ENCODE measurements around the gene LRRC9.

- TF ChIP-seq CTCF (conservative IDR thresholded peaks at IDR 0.05; ENCODE audit: low read depth, low read length) = no peak
- TF ChIP-seq EZH2 (IDR thresholded peaks at IDR 0.05; ENCODE audit: low read length, unreplicated experiment) = no peak
Observed at GRCh38 chr14:60087668-60088067, 167.7 kb downstream of the LRRC9 start.

Measured in PC-3 (cell line).